ENCODE data around the gene SLC5A2.
"Not testable (repeated sequence)": the region's sequence is repeated elsewhere in the genome, so short reads cannot be mapped to it uniquely, and the experiment has no call there.

SLC5A2 gene

GRCh38 chr16:31475946-31476302 is 7.0 kb upstream of the SLC5A2 start:
- Mint-ChIP-seq H3K27me3 (peaks cover 61% of the 10 kb centered on the region), H3K4me1 (ENCODE audit: low read depth) (peaks cover 52% of the 10 kb centered on the region), H3K36me3 (ENCODE audit: low read depth) (no peaks in the 10 kb centered on the region), H3K4me3 (peak overlapping the region; percentile 83), H3K9me3 (no peaks in the 10 kb centered on the region), H3K27ac (peak overlapping the region; percentile 73)
- intact Hi-C loops (cut with micrococcal nuclease) = no loop called here

- peaks cover 50% of the 10 kb centered on the region for H3K4me1 Mint-ChIP-seq (ENCODE audit: low read depth)
- intact Hi-C loops (cut with micrococcal nuclease) = no loop called here
- H3K27me3 Mint-ChIP-seq = peaks cover 55% of the 10 kb centered on the region
- H3K4me3 Mint-ChIP-seq = peak overlapping the region; percentile 83
- no peaks in the 10 kb centered on the region for H3K36me3 Mint-ChIP-seq (ENCODE audit: low read depth)
- no peaks in the 10 kb centered on the region for H3K9me3 Mint-ChIP-seq
- peak overlapping the region; percentile 73 for H3K27ac Mint-ChIP-seq
Measured at GRCh38 chr16:31476303-31477219, 6.4 kb upstream of the SLC5A2 start.

- Mint-ChIP-seq H3K27me3 (peaks cover 52% of the 10 kb centered on the region), H3K4me3 (peak overlapping the region; percentile 67), H3K27ac (peak overlapping the region; percentile 73), H3K36me3 (ENCODE audit: low read depth) (no peaks in the 10 kb centered on the region), H3K9me3 (no peaks in the 10 kb centered on the region), H3K4me1 (ENCODE audit: low read depth) (peaks cover 45% of the 10 kb centered on the region)
- intact Hi-C loops (cut with micrococcal nuclease) = no loop called here
Measured at GRCh38 chr16:31477220-31478216, 5.4 kb upstream of the SLC5A2 start.

- no peak overlapping the region for H3K4me3 Mint-ChIP-seq
- H3K27ac Mint-ChIP-seq = no peak overlapping the region
- peaks cover 45% of the 10 kb centered on the region for H3K4me1 Mint-ChIP-seq (ENCODE audit: low read depth)
- H3K27me3 Mint-ChIP-seq = peaks cover 44% of the 10 kb centered on the region
- intact Hi-C loops (cut with micrococcal nuclease) = no loop called here
- no peaks in the 10 kb centered on the region for H3K36me3 Mint-ChIP-seq (ENCODE audit: low read depth)
- H3K9me3 Mint-ChIP-seq = no peaks in the 10 kb centered on the region
Measured at GRCh38 chr16:31478956-31479355, 4.0 kb upstream of the SLC5A2 start.

GRCh38 chr16:31479751-31480150 is 3.2 kb upstream of the SLC5A2 start:
- no peaks in the 10 kb centered on the region for H3K36me3 Mint-ChIP-seq (ENCODE audit: low read depth)
- H3K4me1 Mint-ChIP-seq (ENCODE audit: low read depth) = peaks cover 45% of the 10 kb centered on the region
- H3K27ac Mint-ChIP-seq = no peak overlapping the region
- H3K9me3 Mint-ChIP-seq = no peaks in the 10 kb centered on the region
- H3K4me3 Mint-ChIP-seq = no peak overlapping the region
- peaks cover 46% of the 10 kb centered on the region for H3K27me3 Mint-ChIP-seq
- intact Hi-C loops (cut with micrococcal nuclease) = no loop called here

- H3K4me1 Mint-ChIP-seq (ENCODE audit: low read depth) = peaks cover 49% of the 10 kb centered on the region
- no peaks in the 10 kb centered on the region for H3K36me3 Mint-ChIP-seq (ENCODE audit: low read depth)
- peak overlapping the region; percentile 17 for H3K27ac Mint-ChIP-seq
- peaks cover 52% of the 10 kb centered on the region for H3K27me3 Mint-ChIP-seq
- H3K4me3 Mint-ChIP-seq = no peak overlapping the region
- intact Hi-C loops (cut with micrococcal nuclease) = no loop called here
- H3K9me3 Mint-ChIP-seq = no peaks in the 10 kb centered on the region
Measured at GRCh38 chr16:31480851-31481536, 1.9 kb upstream of the SLC5A2 start.

- peaks cover 60% of the 10 kb centered on the region for H3K27me3 Mint-ChIP-seq
- not testable (repeated sequence) for H3K4me3 Mint-ChIP-seq
Measured at GRCh38 chr16:31484048-31484447, 1.1 kb downstream of the SLC5A2 start.

GRCh38 chr16:31484491-31485171 is 1.7 kb downstream of the SLC5A2 start:
- Mint-ChIP-seq H3K9me3 (no peaks in the 10 kb centered on the region), H3K4me1 (ENCODE audit: low read depth) (peaks cover 39% of the 10 kb centered on the region), H3K4me3 (no peak overlapping the region), H3K27me3 (peaks cover 60% of the 10 kb centered on the region), H3K36me3 (ENCODE audit: low read depth) (peaks cover 7% of the 10 kb centered on the region), H3K27ac (no peak overlapping the region)
- intact Hi-C loops (cut with micrococcal nuclease) = no loop called here

More at GRCh38 chr16:31484048-31484447, 1.1 kb downstream of the SLC5A2 start:
- H3K36me3 Mint-ChIP-seq (ENCODE audit: low read depth); H3K27ac Mint-ChIP-seq; intact Hi-C loops (cut with micrococcal nuclease); H3K9me3 Mint-ChIP-seq: not testable (repeated sequence)
- H3K4me1 Mint-ChIP-seq (ENCODE audit: low read depth) = peaks cover 39% of the 10 kb centered on the region

- Mint-ChIP-seq H3K27ac (no peak overlapping the region), H3K9me3 (no peaks in the 10 kb centered on the region), H3K4me1 (ENCODE audit: low read depth) (peaks cover 38% of the 10 kb centered on the region), H3K36me3 (ENCODE audit: low read depth) (peaks cover 16% of the 10 kb centered on the region), H3K27me3 (peaks cover 57% of the 10 kb centered on the region), H3K4me3 (no peak overlapping the region)
- intact Hi-C loops (cut with micrococcal nuclease) = no loop called here
Measured at GRCh38 chr16:31485571-31485970, 2.6 kb downstream of the SLC5A2 start.

- intact Hi-C loops (cut with micrococcal nuclease) = no loop called here
- Mint-ChIP-seq H3K4me3 (no peak overlapping the region), H3K27me3 (peaks cover 55% of the 10 kb centered on the region), H3K4me1 (ENCODE audit: low read depth) (peaks cover 37% of the 10 kb centered on the region), H3K36me3 (ENCODE audit: low read depth) (peaks cover 21% of the 10 kb centered on the region), H3K9me3 (no peaks in the 10 kb centered on the region), H3K27ac (no peak overlapping the region)
Measured at GRCh38 chr16:31486045-31486444, 3.1 kb downstream of the SLC5A2 start.

- intact Hi-C loops (cut with micrococcal nuclease) = no loop called here
- Mint-ChIP-seq H3K4me3 (peak overlapping the region; percentile 86), H3K27ac (peak overlapping the region; percentile 32), H3K4me1 (ENCODE audit: low read depth) (peaks cover 35% of the 10 kb centered on the region), H3K9me3 (no peaks in the 10 kb centered on the region), H3K36me3 (ENCODE audit: low read depth) (peaks cover 32% of the 10 kb centered on the region), H3K27me3 (peaks cover 55% of the 10 kb centered on the region)
Measured at GRCh38 chr16:31487071-31487719, 4.3 kb downstream of the SLC5A2 start.

- Mint-ChIP-seq H3K4me1 (ENCODE audit: low read depth) (peaks cover 28% of the 10 kb centered on the region), H3K4me3 (peak overlapping the region; percentile 86), H3K27ac (peak overlapping the region; percentile 32), H3K27me3 (peaks cover 48% of the 10 kb centered on the region), H3K9me3 (no peaks in the 10 kb centered on the region), H3K36me3 (ENCODE audit: low read depth) (peaks cover 39% of the 10 kb centered on the region)
- intact Hi-C loops (cut with micrococcal nuclease) = no loop called here
Measured at GRCh38 chr16:31487720-31488467, 5.0 kb downstream of the SLC5A2 start.

All from dendritic cell treated with granulocyte-macrophage colony-stimulating factor and Interleukin-4, amounts not matched to agents 40 ng/mL and 50 ng/mL, for 4 days (primary cell).